Osteocyte (in vitro differentiated cells): Measurements from ENCODE around the gene HINFP. TPM values are rescaled to one million over a fixed set of nuclear protein-coding genes. Genes with fewer than 3 reads are reported as not detected.

ENCODE experiments used
- DNase-seq: peaks from one replicate; pipeline ENCODE4 v3.0.0; 2021; ENCODE audit warnings: mixed read lengths; ENCODE audit not compliant: unreplicated experiment; ENCODE audit errors: extremely low spot score
- H3K27ac Mint-ChIP-seq: one replicate; pipeline ENCODE4 v1.8.0; 2021; ENCODE audit warnings: mild to moderate bottlenecking, mixed read lengths; ENCODE audit not compliant: unreplicated experiment
- H3K27me3 Mint-ChIP-seq: one replicate; pipeline ENCODE4 v1.8.0; 2021; ENCODE audit warnings: mixed read lengths; ENCODE audit not compliant: unreplicated experiment
- H3K36me3 Mint-ChIP-seq: one replicate; pipeline ENCODE4 v1.8.0; 2021; ENCODE audit warnings: mixed read lengths; ENCODE audit not compliant: unreplicated experiment
- H3K4me1 Mint-ChIP-seq: one replicate; pipeline ENCODE4 v1.8.0; 2021; ENCODE audit warnings: mixed read lengths; ENCODE audit not compliant: unreplicated experiment
- H3K4me3 Mint-ChIP-seq: one replicate; pipeline ENCODE4 v1.8.0; 2021; ENCODE audit warnings: mild to moderate bottlenecking, moderate library complexity, mixed read lengths; ENCODE audit not compliant: unreplicated experiment
- H3K9me3 Mint-ChIP-seq: one replicate; pipeline ENCODE4 v1.8.0; 2021; ENCODE audit warnings: mixed read lengths; ENCODE audit not compliant: unreplicated experiment
- CTCF ChIP-seq: fragments of 200-600 bp; sonication (generic); IDR thresholded peaks from 2 replicates; pipeline ENCODE4 v1.5.0; 2021; ENCODE audit warnings: antibody characterized with exemption, mild to moderate bottlenecking, moderate library complexity
- total RNA-seq: library from RNA; stranded (reverse); gene quantifications from 2 replicates; pipeline ENCODE4 v1.2.1, GENCODE V29; 2021

Gene HINFP
- total RNA-seq, 1 donor from 2014 or later, result 26.1 TPM

- peak within 1 kb of the TSS; percentile 84 for H3K4me3 Mint-ChIP-seq
- peak within 1 kb of the TSS; percentile 95 for H3K27ac Mint-ChIP-seq
- H3K4me1 Mint-ChIP-seq, result peaks cover 44% of the 10 kb centered on the region
- peak; percentile 95 for DNase-seq
- no peaks in the 10 kb centered on the region for H3K9me3 Mint-ChIP-seq
- H3K36me3 Mint-ChIP-seq, result peaks cover 9% of the 10 kb centered on the region
- TF ChIP-seq CTCF, result no peak
- H3K27me3 Mint-ChIP-seq, result no peaks in the 10 kb centered on the region
Measured at GRCh38 chr11:119106564-119107537, 14.5 kb upstream of the HINFP start, which contains the start of gene C2CD2L. Gene C2CD2L, plus strand, starts transcription at chr11:119107344. Its CDS starts 398 bp downstream, at chr11:119107742.

GRCh38 chr11:119107538-119108145, 13.7 kb upstream of the HINFP start:
- Mint-ChIP-seq H3K27ac (peak overlapping the region; percentile 82), H3K4me3 (peak overlapping the region; percentile 84), H3K36me3 (peaks cover 11% of the 10 kb centered on the region), H3K9me3 (no peaks in the 10 kb centered on the region), H3K27me3 (no peaks in the 10 kb centered on the region), H3K4me1 (peaks cover 41% of the 10 kb centered on the region)
- TF ChIP-seq CTCF, result no peak
- no peak for DNase-seq

- no peaks in the 10 kb centered on the region for H3K9me3 Mint-ChIP-seq
- peak overlapping the region; percentile 84 for H3K4me3 Mint-ChIP-seq
- no peak for DNase-seq
- TF ChIP-seq CTCF, result no peak
- H3K36me3 Mint-ChIP-seq, result peaks cover 16% of the 10 kb centered on the region
- peak overlapping the region; percentile 82 for H3K27ac Mint-ChIP-seq
- peaks cover 35% of the 10 kb centered on the region for H3K4me1 Mint-ChIP-seq
- H3K27me3 Mint-ChIP-seq, result no peaks in the 10 kb centered on the region
Measured at GRCh38 chr11:119108146-119108856, 13.1 kb upstream of the HINFP start.

GRCh38 chr11:119108857-119109221, 12.5 kb upstream of the HINFP start:
- DNase-seq, result no peak
- Mint-ChIP-seq H3K36me3 (peaks cover 17% of the 10 kb centered on the region), H3K27me3 (no peaks in the 10 kb centered on the region), H3K9me3 (no peaks in the 10 kb centered on the region), H3K4me3 (peak overlapping the region; percentile 84), H3K4me1 (peaks cover 33% of the 10 kb centered on the region), H3K27ac (peak overlapping the region; percentile 82)
- TF ChIP-seq CTCF, result no peak
